Mesenchymal stem cell (in vitro differentiated cells and primary cell): ENCODE measurements around the gene SMIM38.

Experiments
- DNase-seq: peaks from one replicate; pipeline ENCODE4 v3.0.0-alpha.2; 2013
- H2AFZ ChIP-seq: one replicate; pipeline ENCODE4 v1.6.1; 2013; ENCODE audit warnings: low read depth, mild to moderate bottlenecking, control low read depth, inconsistent platforms, low read length, moderate library complexity
- H2AK5ac ChIP-seq: 2 replicates; pipeline ENCODE4 v1.6.1; 2013; ENCODE audit warnings: low read length, moderate library complexity, mild to moderate bottlenecking, inconsistent platforms; ENCODE audit not compliant: severe bottlenecking
- H2BK120ac ChIP-seq: one replicate; pipeline ENCODE4 v1.6.1; 2013; ENCODE audit warnings: low read depth, mild to moderate bottlenecking, inconsistent platforms, low read length, moderate library complexity
- H2BK12ac ChIP-seq, 2 experiments: one replicate each; pipeline ENCODE4 v1.6.1; 2013; ENCODE audit warnings: inconsistent platforms in 2 of 2, low read length in 2 of 2, mild to moderate bottlenecking in 2 of 2, moderate library complexity in 2 of 2, control low read depth in 1 of 2
- H2BK15ac ChIP-seq: one replicate; pipeline ENCODE4 v1.6.1; 2013; ENCODE audit warnings: mild to moderate bottlenecking, low read depth, inconsistent platforms; ENCODE audit not compliant: poor library complexity, severe bottlenecking
- H2BK5ac ChIP-seq: 2 replicates; pipeline ENCODE4 v1.6.1; 2013; ENCODE audit warnings: low read depth, mild to moderate bottlenecking, low read length, control low read depth, inconsistent platforms; ENCODE audit not compliant: poor library complexity, severe bottlenecking
- H3K14ac ChIP-seq, 2 experiments: one replicate each; pipeline ENCODE4 v1.6.1; 2013; ENCODE audit warnings: inconsistent platforms in 2 of 2, low read length in 2 of 2, control low read depth in 1 of 2, mild to moderate bottlenecking in 1 of 2, moderate library complexity in 1 of 2
- H3K18ac ChIP-seq, 2 experiments: one replicate each; pipeline ENCODE4 v1.6.1; 2013; ENCODE audit warnings: inconsistent platforms in 2 of 2, low read length in 2 of 2, control low read depth in 1 of 2, low read depth in 1 of 2, mild to moderate bottlenecking in 1 of 2
- H3K23ac ChIP-seq, 2 experiments: one replicate each; pipeline ENCODE4 v1.6.1; 2013; ENCODE audit warnings: inconsistent platforms in 2 of 2, low read length in 2 of 2, mild to moderate bottlenecking in 2 of 2, moderate library complexity in 2 of 2, control low read depth in 1 of 2
- H3K27ac ChIP-seq: 2 replicates; pipeline ENCODE4 v1.5.1; 2013; ENCODE audit warnings: mild to moderate bottlenecking, moderate library complexity, low read length, control low read depth, inconsistent platforms; ENCODE audit not compliant: poor library complexity, severe bottlenecking
- H3K27me3 ChIP-seq, 2 experiments: 2 replicates each; pipeline versions ENCODE4 v1.6.1 to v1.7.0; 2013; ENCODE audit warnings: low read length in 2 of 2, mild to moderate bottlenecking in 2 of 2, moderate library complexity in 2 of 2, control low read depth in 1 of 2, inconsistent platforms in 1 of 2; ENCODE audit not compliant: control insufficient read depth in 1 of 2, insufficient read depth in 1 of 2
- H3K36me3 ChIP-seq, 2 experiments: 2 replicates each; pipeline versions ENCODE4 v1.6.1 to v1.7.0; 2013; ENCODE audit warnings: low read length in 2 of 2, control low read depth in 1 of 2, inconsistent platforms in 1 of 2, low read depth in 1 of 2, mild to moderate bottlenecking in 1 of 2; ENCODE audit not compliant: insufficient read depth in 2 of 2, control insufficient read depth in 1 of 2
- H3K4ac ChIP-seq, 2 experiments: one replicate each; pipeline ENCODE4 v1.6.1; 2013; ENCODE audit warnings: inconsistent platforms in 2 of 2, low read length in 2 of 2, mild to moderate bottlenecking in 2 of 2, moderate library complexity in 2 of 2, control low read depth in 1 of 2, low read depth in 1 of 2
- H3K4me1 ChIP-seq: 2 replicates; pipeline ENCODE4 v1.6.1; 2013; ENCODE audit warnings: low read depth, low read length, control low read depth; ENCODE audit not compliant: control insufficient read depth, insufficient read depth
- H3K4me2 ChIP-seq: 2 replicates; pipeline ENCODE4 v1.6.1; 2013; ENCODE audit warnings: low read length, mild to moderate bottlenecking, inconsistent platforms; ENCODE audit not compliant: poor library complexity, severe bottlenecking
- H3K4me3 ChIP-seq, 2 experiments: 2 replicates each; pipeline versions ENCODE4 v1.5.1 to v1.7.0; 2013; ENCODE audit warnings: low read length in 2 of 2, mild to moderate bottlenecking in 2 of 2, control low read depth in 1 of 2, low read depth in 1 of 2; ENCODE audit not compliant: insufficient read depth in 1 of 2
- H3K79me1 ChIP-seq: replicated peaks from 2 replicates; pipeline ENCODE4 v1.6.1; 2013; ENCODE audit warnings: mild to moderate bottlenecking, control low read depth, low read length, inconsistent platforms; ENCODE audit not compliant: poor library complexity, severe bottlenecking
- H3K9ac ChIP-seq: 2 replicates; pipeline ENCODE4 v1.7.0; 2013; ENCODE audit warnings: mild to moderate bottlenecking, low read length, moderate library complexity
- H3K9me3 ChIP-seq: 2 replicates; pipeline ENCODE4 v1.7.0; 2013; ENCODE audit warnings: mild to moderate bottlenecking, low read length; ENCODE audit not compliant: control insufficient read depth
- H4K8ac ChIP-seq: one replicate; pipeline ENCODE4 v1.6.1; 2013; ENCODE audit warnings: inconsistent platforms, mild to moderate bottlenecking, low read length, moderate library complexity
- H4K91ac ChIP-seq: one replicate; pipeline ENCODE4 v1.6.1; 2013; ENCODE audit warnings: mild to moderate bottlenecking, low read length, inconsistent platforms
- WGBS: methylation state at CpG from one replicate; pipeline ENCODE4 v1.1.7; 2013; ENCODE audit warnings: mixed read lengths; 5-methylcytosine and 5-hydroxymethylcytosine counted together

Gene SMIM38

DNA sequence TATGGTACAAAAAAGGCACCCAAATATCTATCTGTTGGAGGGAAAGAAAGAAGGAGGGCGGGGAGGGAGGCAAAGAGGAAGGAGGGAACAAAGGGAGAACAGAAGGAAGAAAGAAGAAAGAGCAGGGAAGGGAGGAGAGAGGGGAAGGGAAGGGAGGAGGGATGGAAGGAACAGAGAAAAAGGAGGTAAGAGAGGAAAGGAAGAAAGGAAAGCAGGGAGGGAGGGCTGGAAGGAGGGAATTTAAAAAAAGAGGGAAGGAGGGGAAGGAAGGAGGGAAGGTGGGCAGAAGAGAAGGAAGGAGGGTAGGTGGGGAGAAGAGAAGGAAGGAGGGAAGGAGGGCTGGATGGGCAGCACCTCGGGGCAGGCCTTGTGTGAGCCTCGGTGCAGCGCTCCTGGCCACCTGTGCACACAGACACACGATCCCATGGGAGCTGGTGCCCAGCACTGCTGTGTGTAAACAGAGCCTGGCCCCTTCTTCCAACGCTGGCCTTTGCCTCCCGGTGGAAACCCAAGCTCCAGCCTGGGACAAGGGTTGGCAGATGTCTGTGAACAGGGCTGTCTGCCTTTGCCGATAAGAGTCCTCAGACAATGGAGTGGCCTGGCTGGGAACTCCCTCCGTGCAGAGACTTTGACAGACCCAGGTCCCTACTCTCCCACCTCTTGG, 23.2 kb downstream of the SMIM38 start:
- Histone ChIP-seq H3K14ac (peak overlapping the region in 1 of 2 experiments; percentile 26), H2BK120ac (no peak overlapping the region), H2BK15ac (no peak overlapping the region), H2BK12ac (no peak overlapping the region), H3K4me3 (no peak overlapping the region), H3K4me1 (peaks cover 5% of the 10 kb centered on the region), H3K27ac (no peak overlapping the region), H3K4ac (no peak overlapping the region), H3K4me2 (no peak overlapping the region), H3K79me1 (no peaks in the 10 kb centered on the region), H3K18ac (no peak overlapping the region), H2AFZ (no peak overlapping the region), H3K36me3 (no peaks in the 10 kb centered on the region), H3K23ac (no peak overlapping the region), H3K9me3 (peaks cover 27% of the 10 kb centered on the region), H3K27me3 (peaks cover 52 to 53% of the 10 kb centered on the region in 2 experiments), H2AK5ac (no peak overlapping the region), H2BK5ac (no peak overlapping the region), H4K8ac (no peak overlapping the region), H3K9ac (no peak overlapping the region), H4K91ac (no peak overlapping the region)
- DNase-seq: no peak
- WGBS: 86% methylated on average over 9 of the region's 9 CpGs

GRCh38 chr11:69180226-69180625, 24.5 kb downstream of the SMIM38 start:
- no peaks in the 10 kb centered on the region for H3K79me1 ChIP-seq
- no peak overlapping the region for H3K18ac ChIP-seq
- H3K4me3 ChIP-seq: no peak overlapping the region
- H3K4ac ChIP-seq: no peak overlapping the region
- H2AFZ ChIP-seq: no peak overlapping the region
- DNase-seq: no peak
- H2BK12ac ChIP-seq: no peak overlapping the region
- peaks cover 45 to 53% of the 10 kb centered on the region in 2 experiments for H3K27me3 ChIP-seq
- no peak overlapping the region for H3K9ac ChIP-seq
- H3K9me3 ChIP-seq: peaks cover 17% of the 10 kb centered on the region
- H3K4me2 ChIP-seq: no peak overlapping the region
- WGBS: 93% methylated on average over 9 of the region's 9 CpGs
- peaks cover 5% of the 10 kb centered on the region for H3K4me1 ChIP-seq
- no peak overlapping the region for H2BK120ac ChIP-seq
- H2AK5ac ChIP-seq: no peak overlapping the region
- no peak overlapping the region for H4K91ac ChIP-seq
- H2BK5ac ChIP-seq: no peak overlapping the region
- no peaks in the 10 kb centered on the region for H3K36me3 ChIP-seq
- no peak overlapping the region for H3K27ac ChIP-seq
- H3K14ac ChIP-seq: no peak overlapping the region
- no peak overlapping the region for H4K8ac ChIP-seq
- no peak overlapping the region for H3K23ac ChIP-seq
- H2BK15ac ChIP-seq: no peak overlapping the region

GRCh38 chr11:69180726-69181125, 25.0 kb downstream of the SMIM38 start:
- Histone ChIP-seq H3K23ac (no peak overlapping the region), H3K36me3 (no peaks in the 10 kb centered on the region), H2BK5ac (no peak overlapping the region), H4K8ac (no peak overlapping the region), H3K4me2 (no peak overlapping the region), H3K9ac (no peak overlapping the region), H2AK5ac (no peak overlapping the region), H3K18ac (no peak overlapping the region), H3K4me3 (no peak overlapping the region), H3K9me3 (peaks cover 12% of the 10 kb centered on the region), H3K4ac (no peak overlapping the region), H2AFZ (no peak overlapping the region), H3K27ac (no peak overlapping the region), H4K91ac (no peak overlapping the region), H3K14ac (peak overlapping the region in 1 of 2 experiments; percentile 64), H3K79me1 (no peaks in the 10 kb centered on the region), H2BK12ac (no peak overlapping the region), H2BK120ac (no peak overlapping the region), H3K27me3 (peaks cover 43 to 49% of the 10 kb centered on the region in 2 experiments), H2BK15ac (no peak overlapping the region), H3K4me1 (peaks cover 5% of the 10 kb centered on the region)
- WGBS: 95% methylated on average over 2 of the region's 3 CpGs
- no peak for DNase-seq

- H3K14ac ChIP-seq: no peak overlapping the region
- no peak overlapping the region for H3K4me3 ChIP-seq
- no peak overlapping the region for H3K4ac ChIP-seq
- H2BK15ac ChIP-seq: no peak overlapping the region
- no peak overlapping the region for H3K18ac ChIP-seq
- no peak for DNase-seq
- no peak overlapping the region for H2AFZ ChIP-seq
- H3K4me1 ChIP-seq: peaks cover 5% of the 10 kb centered on the region
- 78% methylated on average over 6 of the region's 8 CpGs for WGBS
- H4K8ac ChIP-seq: peak overlapping the region; percentile 14
- peaks cover 28% of the 10 kb centered on the region for H3K9me3 ChIP-seq
- H3K23ac ChIP-seq: no peak overlapping the region
- H2BK12ac ChIP-seq: no peak overlapping the region
- peaks cover 58 to 61% of the 10 kb centered on the region in 2 experiments for H3K27me3 ChIP-seq
- H2BK5ac ChIP-seq: no peak overlapping the region
- H3K36me3 ChIP-seq: no peaks in the 10 kb centered on the region
- H3K4me2 ChIP-seq: no peak overlapping the region
- no peak overlapping the region for H2AK5ac ChIP-seq
- no peak overlapping the region for H2BK120ac ChIP-seq
- H3K27ac ChIP-seq: no peak overlapping the region
- H4K91ac ChIP-seq: no peak overlapping the region
- H3K79me1 ChIP-seq: no peaks in the 10 kb centered on the region
- H3K9ac ChIP-seq: no peak overlapping the region
These were observed 27.9 kb downstream of the SMIM38 start for GRCh38 chr11:69183613-69184012.
